ENCODE measurements around the gene SLC6A3. TPM values are rescaled to one million over a fixed set of nuclear protein-coding genes. Genes with fewer than 3 reads are reported as not detected.

SLC6A3 gene
- total RNA-seq, 1 experiment from 2014 or later = not detected

DNA sequence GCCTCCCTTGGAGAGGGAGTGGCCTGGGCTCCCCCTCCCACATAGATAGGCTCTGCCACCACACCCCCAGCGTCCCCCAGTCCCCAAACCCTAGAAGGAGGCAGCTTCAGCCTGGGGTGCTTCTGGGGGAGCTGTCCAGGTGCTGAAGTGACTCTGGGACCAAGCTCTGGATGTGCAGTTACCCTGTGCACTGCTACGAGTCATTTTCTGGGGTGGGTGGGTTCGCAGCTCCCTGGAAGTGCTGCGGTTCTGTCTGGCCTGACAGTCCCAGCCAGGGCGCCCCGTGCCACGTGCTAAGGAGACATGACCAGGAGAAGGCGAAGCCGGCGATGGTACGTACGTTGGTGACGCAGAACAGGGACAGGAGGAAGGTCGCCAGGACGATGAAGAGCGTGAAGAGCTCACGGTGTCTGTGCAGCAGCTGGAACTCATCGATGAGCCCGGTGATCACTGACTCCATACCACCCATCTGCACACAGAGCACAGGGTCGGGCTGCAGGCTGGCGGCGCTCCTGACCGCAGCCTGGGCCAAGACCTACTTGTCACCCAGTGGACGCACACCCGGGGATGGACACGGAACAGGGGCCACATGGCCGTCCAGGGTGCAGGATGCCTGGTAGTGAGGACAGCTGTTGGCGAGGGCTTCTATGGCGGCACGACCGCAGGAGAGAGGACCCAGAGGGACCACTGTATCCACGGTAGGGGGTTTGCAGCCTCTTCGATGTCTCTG lies 35.7 kb downstream of the SLC6A3 start:
- peak; percentile 5 for DNase-seq (ENCODE audit: low read depth)

DNA sequence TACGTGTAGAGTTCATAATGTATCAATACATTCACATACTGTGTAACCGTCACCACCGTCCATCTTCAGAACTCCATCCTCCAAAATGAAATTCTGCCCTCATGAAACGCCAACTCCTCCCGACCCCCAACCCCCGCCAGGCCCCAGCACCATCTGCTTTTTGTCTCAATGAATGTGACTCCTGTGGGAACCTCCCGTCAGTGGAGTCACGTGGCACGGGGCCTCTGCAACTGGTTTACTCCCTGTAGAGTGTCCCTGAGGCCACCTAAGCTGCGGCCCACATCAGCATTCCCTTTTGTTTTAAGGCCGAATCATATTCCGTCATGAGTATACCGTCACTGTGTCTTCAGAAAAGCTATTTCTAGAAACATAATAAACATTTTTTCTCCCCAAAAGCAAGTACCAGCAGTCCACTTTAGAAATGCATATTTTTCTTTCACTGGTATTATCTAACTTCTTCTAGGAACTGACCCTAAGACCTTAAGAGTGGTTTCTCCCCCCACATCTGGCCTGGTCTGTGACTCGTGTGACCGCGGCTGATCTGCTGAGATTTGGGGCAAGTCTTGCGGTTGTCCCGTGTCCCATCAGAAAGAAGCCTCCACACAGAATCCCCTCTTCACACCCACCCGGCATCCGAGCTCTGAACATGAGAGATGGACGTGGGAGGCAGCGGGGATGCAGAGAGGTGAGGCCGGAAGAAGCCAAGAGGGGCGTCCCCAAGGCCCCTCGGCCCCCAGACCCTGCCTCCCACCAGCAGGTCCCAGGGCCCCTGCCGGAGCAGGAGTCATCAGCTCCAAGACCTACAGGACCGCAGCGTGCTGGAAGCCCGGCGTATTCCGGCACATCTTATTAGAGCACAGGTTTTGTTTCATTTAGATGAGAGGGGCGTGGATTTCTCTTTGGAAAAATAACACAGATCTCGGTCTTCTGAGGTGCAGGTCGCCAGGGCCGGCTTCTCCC lies 38.3 kb downstream of the SLC6A3 start:
- DNase-seq (ENCODE audit: low read depth) = no peak

DNA sequence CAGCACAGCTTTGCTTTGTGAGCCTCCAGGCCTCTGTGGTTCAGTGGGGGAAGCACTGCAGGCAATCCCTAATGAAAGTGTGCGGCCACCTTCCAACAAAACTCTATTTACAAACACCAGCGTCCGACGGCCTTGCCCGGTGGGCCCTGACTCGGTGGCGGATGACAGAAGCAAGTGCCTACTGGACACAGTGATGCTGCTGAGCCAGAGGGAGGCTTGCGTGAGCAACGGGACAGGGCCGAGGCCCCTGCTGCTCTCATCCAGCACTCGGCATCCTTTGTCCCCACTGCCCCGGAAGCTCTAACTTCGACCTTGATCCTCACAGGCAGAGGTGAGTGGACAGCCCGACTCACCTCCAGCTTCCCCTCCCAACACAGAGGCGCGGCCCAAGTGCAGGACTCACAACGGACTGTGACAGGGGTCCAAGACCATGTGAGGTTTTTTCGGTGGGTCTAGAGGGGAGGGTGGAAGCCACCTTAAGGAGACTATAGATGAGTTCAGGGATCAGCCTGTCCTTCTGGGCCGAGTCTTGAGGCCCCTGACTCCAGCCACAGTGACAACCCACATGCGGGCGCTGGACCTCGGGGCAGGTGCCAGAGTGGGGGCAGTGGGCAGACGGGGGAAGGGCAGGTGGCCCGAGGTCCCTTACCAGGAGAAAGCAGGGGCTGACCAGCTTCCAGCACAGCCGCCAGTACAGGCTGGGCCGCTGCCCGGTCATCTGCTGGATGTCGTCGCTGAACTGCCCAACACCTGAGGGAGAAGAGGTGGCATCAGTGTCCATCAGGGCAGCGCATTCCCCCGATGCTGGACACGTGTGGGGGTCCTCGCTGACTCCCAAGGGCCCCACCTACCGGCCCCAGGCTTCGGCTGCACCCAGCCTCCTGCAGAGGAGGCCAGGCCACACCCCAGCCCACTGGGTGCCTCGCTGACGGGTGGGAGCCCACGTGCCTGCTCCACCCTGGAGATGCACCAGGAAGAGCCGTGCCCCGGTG lies 39.4 kb downstream of the SLC6A3 start:
- no peak for DNase-seq (ENCODE audit: low read depth)

DNA sequence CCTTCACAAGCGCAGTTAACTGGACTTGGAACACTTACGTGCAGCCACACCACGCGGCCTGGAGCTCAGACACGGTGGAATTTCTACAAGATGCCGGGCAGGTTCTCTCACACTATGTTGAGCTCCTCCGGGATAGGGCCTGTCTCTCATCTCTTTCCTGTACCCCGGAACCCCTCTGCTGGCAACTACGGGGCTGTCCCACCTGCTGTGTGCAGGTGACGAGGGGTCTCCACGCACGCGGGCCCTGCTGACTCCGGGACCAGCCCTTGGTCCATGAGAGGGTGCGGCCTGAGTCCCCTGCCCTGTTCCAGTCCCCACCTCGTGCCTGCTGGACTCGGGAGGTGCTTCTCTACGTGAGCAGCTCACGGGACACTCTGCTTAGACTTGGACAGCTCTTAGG lies 40.1 kb downstream of the SLC6A3 start:
- no peak for DNase-seq (ENCODE audit: low read depth)

DNA sequence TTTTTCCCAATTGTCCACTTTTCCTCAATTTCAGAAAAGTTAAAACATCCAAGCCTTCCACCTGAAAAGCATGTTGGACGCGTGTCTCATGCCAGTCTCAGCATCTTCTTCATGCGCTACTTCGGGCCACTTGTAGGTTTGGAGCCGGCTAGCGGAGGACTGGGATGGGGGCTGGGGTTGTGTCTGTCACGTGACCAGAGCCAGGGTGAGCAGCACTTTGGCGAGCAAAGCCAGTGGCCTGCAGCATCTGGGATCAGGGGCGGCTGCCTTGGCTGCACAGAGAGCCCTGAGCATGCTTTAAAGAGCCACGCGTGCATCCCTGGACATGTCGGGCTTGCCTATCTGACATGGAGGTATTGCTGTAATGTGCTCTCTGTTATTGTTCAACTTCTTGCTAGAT lies 41.2 kb downstream of the SLC6A3 start:
- no peak for DNase-seq (ENCODE audit: low read depth)

DNA sequence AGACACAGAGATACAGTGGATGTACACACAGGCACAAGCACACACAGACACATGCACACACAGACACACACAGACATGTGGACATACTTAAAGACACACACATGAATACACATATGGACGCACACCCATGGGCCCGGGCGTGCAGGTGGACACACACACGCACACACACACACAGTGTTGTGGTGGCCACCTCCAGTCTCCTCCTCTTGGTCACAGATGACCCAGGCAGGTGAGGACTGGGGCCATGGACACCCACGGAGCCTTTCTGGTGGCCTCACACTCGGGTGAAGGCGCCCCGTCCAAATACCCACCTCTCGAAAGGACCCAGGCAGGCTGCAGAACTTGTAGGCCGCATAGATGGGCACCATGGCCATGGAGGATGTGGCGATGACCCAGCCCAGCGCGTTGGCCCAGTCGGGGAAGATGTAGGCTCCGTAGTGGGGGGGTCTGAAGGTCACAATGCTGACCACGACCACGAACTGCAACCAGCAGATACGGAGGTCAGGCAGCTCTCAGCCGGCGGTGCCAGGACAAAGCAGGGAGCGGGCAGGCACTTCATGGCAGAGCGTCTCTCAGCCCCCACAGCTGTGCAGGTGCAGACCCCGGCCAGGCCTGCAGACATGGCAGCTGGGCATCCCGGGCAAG lies 42.5 kb downstream of the SLC6A3 start:
- DNase-seq (ENCODE audit: low read depth) = no peak

DNA sequence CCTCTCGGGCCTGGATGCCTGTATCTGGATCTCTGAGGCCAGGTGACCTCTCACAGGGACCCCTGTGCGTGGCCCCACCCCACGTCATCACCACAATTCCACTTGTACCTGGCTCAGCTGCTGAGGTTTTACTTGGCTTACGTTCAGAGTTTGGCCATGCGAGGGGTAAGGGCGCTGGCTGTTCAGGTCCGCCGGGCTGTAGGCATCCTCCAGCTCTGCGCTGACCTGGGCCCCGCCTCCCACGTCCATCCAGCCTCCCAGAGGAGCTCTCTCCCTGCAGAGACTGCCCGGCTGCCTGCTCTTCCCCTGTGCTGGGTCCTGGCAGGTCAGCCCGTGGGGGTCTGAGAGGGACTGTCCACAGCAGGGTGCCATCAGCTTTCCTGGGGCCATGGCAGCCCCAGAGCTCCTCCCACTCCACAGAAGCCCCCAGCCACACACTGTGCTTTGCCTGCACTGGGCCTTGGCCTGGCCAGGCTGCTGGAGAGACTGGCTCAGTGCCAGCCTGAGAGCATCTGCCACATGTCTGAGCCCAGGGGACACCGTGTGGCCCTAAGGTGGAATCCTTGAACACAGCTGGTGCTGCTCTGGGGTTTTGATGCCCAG lies 43.6 kb downstream of the SLC6A3 start:
- no peak for DNase-seq (ENCODE audit: low read depth)

DNA sequence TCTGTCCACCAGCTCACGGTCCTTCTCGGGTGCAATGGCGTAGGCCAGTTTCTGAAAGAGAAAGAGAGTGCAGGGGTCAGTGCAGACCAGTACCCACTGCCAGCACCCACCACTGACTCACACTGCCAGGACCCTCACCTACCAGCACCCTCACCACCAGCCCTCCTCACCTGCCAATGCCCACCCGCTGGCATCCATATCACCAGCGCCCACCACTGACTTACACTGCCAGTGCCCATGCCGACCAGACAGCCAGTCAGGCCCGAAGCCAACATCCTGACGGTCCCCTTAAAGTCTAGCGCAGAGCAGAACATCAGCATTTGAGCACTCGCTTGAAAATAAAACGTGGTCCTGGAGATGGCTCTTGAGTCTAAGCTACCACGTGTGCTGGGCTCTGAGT lies 44.3 kb downstream of the SLC6A3 start:
- DNase-seq (ENCODE audit: low read depth) = no peak

DNA sequence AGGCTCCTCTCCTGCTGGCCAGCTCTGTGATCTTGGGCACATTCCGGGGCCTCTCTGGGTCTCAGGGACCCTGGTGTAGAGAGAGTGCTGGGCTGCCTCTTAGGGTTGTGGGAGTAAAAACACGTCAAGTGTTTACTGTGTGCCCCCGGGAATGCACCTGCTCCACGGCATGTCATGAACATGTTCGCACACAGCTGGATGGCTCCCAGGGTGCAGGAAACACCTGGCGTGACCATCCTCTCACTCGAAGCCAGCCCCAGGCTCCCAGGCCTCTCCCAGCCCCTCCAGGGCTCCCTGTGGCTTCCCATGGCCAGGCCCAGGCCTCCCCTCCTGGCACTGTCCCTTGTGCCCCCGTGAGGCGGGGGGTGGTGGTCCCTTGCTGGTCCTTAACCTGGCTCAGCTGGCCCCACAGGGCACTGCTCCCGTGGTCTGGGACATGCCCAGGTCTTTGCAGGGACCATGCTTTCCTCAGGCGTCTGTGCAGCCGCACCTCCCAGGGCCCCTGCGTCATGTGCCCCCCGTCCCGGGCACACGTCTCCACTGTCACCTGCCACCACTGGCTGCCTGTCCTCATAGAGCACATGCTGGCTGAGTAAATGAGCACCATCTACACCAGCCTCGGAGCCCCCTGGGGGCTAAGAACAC lies 44.9 kb downstream of the SLC6A3 start:
- DNase-seq (ENCODE audit: low read depth) = no peak

DNA sequence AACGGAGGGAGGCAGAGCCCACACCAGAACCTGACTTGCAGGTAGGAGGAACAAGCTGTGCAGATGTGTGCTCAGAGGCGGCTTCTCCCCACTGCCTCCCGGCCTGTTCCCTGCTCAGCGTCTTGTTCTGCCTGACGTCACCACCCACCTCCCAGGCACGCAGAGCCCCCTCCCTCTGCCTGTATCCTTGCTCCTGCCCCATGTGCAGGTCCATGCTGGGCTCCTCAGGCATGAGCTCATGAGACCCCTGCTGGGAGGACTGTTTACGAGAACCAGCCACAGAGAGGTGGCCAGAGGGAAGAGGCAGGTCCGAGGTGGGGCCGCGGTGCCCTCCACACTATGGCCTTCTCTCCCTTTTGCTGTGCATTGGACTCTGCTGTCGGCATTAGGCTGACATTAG lies 45.5 kb downstream of the SLC6A3 start:
- no peak for DNase-seq (ENCODE audit: low read depth)

DNA sequence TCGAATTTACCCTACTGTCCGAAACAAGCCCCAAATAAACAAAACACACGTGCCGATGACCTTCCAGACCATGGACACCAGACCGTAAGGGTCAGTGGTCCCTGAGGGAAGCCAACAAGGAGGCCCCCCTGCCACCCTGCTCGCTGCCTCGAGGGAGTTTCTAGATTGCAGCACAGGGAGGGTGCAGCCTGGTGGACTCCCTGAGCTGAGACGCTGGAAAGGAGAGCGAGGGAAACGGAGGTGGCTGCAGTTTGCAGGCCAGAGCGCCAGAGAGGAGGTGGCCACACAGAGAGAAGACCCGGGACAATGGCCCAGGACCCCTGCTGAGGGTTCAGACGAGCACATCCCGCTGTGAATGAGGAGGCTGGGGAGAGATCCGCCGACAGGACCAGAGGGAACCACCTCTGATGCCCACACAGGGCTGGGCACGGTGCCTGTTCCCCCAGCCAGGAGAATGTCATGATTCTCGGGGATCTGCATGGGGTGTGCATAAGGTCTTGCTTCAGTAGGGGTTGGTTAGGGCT lies 48.9 kb downstream of the SLC6A3 start:
- no peak for DNase-seq (ENCODE audit: low read depth)

DNA sequence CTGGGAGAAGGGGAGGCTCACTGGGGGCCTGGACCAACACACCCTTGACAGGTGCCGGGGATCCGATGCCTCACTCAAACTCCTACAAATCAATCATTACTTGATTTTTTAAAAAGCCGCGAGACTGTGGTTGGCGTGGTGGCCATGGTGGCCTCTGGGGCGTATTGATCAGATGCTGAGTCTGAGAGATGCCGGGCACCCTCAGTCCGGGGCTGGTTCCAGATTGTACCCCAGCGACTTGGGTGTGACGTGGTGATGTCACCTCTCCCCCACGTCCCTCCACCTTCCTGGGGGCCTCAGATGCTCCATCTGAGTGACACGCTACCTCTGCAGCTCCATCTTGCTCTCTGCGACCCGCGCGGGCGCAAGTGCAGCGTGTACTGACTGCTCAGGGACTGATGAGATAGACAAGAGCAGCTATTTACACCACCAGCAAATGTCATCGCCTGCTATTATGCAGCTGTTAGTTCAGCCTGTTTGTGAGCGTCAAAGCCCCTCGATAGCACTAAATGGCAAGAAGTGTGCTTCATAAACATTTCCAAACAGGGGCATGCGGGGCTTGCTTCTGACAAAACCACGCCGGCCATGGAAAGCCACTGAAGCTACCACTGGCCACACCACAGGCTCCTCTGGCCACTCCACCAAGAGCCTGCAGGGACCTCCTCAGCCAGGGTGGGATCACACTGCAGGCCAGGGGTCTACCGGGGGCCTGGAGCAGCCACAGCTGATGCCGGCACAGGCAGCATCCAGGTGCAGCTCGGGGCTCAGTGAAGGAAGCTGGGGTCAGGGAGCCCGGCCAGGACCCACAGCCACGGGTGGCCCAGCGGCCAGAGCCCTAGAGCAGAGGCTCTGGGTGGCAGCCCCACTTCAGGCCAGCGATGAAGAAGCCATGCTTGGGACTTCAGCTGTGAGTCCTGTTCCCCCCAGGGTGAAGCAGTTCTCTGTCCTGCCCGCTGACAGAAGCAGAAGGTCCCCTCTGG lies 50.1 kb downstream of the SLC6A3 start:
- no peak for DNase-seq (ENCODE audit: low read depth)

DNA sequence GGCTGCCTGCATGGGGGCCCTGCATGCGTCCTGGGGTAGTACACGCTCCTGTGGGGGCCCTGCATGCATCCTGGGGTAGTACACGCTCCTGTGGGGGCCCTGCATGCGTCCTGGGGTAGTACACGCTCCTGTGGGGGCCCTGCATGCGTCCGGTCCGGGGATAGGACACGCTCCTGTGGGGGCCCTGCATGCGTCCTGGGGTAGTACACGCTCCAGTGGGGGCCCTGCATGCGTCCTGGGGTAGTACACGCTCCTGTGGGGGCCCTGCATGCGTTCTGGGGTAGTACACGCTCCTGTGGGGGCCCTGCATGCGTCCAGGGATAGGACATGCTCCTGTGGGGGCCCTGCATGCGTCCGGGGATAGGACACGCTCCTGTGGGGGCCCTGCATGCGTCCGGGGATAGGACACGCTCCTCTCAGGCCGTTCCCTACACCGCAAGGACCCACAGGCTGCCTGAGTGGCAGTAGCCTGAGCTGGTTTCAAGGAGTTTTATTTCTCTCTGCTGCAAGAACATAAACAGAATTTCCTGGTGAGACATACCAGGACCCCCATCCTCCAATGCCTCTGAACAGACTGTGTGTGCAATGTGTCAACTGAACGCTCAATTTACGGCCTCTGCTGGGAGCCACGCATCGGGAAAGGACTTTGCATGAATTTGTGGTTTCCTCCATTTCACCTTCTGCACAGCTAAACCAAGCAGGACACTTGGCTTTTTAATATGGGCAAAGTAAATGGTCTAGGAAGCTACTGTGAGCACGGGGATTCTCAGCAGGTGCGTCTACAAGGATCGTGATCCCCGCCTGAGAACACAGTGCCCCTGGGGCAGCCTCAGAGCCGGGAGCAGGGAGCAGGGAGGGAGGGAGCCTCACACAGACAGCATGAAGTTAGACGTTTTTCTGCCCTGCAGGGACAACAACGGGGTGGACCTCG lies 51.4 kb downstream of the SLC6A3 start:
- no peak for DNase-seq (ENCODE audit: low read depth)

DNA sequence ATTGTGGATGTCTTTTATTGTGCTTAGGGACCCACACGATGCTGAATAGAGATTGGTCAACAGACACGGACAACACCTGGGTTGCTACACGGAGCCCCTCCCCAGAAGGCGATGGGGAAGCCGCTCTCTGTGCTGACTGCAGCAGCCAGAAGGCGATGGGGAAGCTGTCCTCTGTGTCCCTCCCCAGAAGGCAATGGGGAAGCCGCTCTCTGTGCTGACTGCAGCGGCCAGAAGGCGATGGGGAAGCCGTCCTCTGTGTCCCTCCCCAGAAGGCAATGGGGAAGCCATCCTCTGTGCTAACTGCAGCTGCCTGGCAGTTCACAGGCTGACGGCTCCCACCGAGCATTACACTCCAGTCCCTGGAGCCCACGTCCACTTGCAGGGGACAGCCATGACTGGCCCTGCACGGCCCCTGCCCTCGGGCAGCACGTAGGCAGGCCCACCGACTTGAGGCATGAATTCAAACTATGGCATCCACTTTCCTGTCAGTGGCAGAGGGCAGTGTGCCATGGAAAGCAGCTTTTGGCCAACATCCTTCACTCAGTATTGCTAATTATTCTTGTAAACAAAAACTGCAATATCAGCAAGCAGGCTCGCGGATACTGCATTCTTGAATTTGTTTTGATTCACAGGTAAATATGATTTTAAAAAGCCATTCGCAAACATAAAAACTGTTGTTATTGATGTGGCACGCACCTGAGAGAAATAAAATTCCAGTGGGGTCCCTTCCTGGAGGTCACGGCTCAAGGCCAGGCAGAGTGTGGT lies 52.3 kb downstream of the SLC6A3 start:
- no peak for DNase-seq (ENCODE audit: low read depth)

DNA sequence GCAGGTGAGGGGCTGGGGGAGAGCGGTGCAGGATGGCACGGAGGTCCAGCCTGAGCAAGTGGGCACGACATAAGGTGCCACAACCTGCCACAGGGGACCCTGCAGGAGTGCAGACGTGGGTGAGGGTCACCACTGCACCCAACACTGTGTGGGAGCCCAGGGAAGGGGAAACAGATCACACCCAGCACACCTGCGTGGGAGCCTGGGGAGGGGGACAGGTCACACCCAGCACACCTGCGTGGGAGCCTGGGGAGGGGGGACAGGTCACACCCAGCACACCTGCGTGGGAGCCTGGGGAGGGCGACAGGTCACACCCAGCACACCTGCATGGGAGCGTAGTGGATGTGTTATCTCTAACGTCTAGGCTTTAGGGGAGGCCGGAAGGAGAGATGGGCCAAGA lies 53.0 kb downstream of the SLC6A3 start:
- DNase-seq (ENCODE audit: low read depth) = no peak

DNA sequence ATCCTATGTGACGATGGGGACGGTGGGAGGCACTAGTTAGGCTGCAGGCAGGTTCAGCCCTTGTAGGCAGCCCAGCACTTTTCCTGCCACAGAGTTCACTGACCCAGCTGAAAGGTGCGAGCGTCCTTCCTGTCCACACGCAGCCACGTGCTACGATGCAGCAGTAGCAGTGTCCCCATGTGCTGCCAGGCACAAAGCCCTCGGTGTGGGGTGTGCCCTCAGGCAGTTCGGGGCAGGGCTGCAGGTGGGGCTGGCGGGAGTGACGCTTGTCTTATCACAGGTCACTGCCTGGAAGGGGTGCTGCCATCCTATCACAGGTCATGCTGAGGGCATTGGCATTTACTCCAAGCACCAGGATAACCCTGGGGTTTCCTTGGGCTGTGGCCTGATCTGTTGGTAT lies 53.5 kb downstream of the SLC6A3 start:
- no peak for DNase-seq (ENCODE audit: low read depth)

Measured in LHCN-M2 (cell line).